NB4 (cell line): ENCODE data around the gene NDUFAF7.
A peak's percentile ranks its signal among the peaks of the same experiment; 100 is the strongest.

Experiments
- DNase-seq: peaks from one replicate; pipeline ENCODE4 v3.0.0; 2010; ENCODE audit warnings: low read depth
- H3K4me3 ChIP-seq: one replicate; pipeline ENCODE4 v1.5.1; 2011; ENCODE audit warnings: mild to moderate bottlenecking, low read depth, low read length, moderate library complexity
- MYC ChIP-seq: IDR thresholded peaks from 2 replicates; pipeline ENCODE4 v1.6.1; 2011; ENCODE audit warnings: low read depth, low read length
- POLR2A ChIP-seq: IDR thresholded peaks from 2 replicates; pipeline ENCODE4 v1.6.1; 2011; ENCODE audit warnings: mild to moderate bottlenecking; ENCODE audit not compliant: insufficient read length; ENCODE audit errors: extremely low read depth
- TF ChIP-seq, protein P1 (sequence below): IDR thresholded peaks from 2 replicates; pipeline ENCODE4 v1.6.1; 2011; ENCODE audit warnings: low read depth, low read length
- TF ChIP-seq, protein P2 (sequence below): IDR thresholded peaks from one replicate; pipeline ENCODE4 v1.5.1; 2012; ENCODE audit warnings: low read depth, low read length

NDUFAF7 gene, protein sequence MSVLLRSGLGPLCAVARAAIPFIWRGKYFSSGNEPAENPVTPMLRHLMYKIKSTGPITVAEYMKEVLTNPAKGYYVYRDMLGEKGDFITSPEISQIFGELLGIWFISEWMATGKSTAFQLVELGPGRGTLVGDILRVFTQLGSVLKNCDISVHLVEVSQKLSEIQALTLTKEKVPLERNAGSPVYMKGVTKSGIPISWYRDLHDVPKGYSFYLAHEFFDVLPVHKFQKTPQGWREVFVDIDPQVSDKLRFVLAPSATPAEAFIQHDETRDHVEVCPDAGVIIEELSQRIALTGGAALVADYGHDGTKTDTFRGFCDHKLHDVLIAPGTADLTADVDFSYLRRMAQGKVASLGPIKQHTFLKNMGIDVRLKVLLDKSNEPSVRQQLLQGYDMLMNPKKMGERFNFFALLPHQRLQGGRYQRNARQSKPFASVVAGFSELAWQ

DNA sequence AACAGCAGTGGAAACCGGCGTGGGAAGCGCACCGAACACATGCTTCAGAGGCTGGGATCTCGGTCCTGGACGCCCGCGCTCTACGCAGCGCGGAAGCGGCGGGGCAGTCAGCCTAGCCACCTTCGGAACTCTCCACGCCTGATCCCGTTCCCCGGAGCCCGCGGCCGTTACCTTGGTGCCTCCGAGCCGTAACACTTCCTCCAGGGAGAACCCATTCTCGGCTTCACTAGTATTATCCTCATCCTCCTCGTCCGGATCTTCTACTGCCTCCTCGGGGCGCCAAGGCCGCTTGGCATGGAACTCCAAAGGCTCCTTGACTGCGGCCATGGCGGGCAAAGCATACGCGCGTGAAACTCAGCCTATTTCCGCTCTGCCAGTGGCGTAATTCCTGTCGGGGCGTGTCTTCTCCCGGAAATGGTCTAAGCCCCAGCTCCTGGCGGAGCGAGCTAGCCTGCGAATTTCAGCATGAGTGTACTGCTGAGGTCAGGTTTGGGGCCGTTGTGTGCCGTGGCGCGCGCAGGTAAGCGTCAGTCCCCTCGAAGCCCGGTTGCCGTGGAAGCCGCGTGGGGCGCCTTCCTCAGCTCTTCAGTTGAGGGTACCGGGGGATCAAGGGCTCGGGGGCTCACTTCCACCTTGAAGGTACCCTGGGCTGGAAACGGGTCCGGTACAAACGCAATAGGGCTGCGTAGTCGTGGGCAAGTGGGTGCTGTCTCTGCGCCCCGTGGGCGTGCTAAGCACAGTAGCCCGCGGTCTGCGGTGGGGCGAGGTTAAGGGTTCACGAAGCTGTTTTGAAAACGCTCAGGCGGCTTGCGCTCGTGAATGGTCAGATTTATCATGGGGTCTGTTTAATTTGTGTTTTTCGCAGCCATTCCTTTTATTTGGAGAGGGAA, at the start of gene NDUFAF7, which contains the start of gene CEBPZ:
NDUFAF7 (plus strand) TSS at position 418 of the 890 bp plus-strand sequence; CDS start at position 466, 48 bp downstream.
CEBPZ (minus strand) TSS at position 356 of the 890 bp plus-strand sequence; CDS start at position 327, 29 bp downstream.
- DNase-seq = peak; percentile 96
- H3K4me3 ChIP-seq = peak within 1 kb of the TSS; percentile 100
- peak; percentile 94 for TF ChIP-seq POLR2A
- TF ChIP-seq, protein P1, sequence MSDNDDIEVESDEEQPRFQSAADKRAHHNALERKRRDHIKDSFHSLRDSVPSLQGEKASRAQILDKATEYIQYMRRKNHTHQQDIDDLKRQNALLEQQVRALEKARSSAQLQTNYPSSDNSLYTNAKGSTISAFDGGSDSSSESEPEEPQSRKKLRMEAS = peak; percentile 22; the same call in 1 of the 2 replicates
- TF ChIP-seq, protein P2, sequence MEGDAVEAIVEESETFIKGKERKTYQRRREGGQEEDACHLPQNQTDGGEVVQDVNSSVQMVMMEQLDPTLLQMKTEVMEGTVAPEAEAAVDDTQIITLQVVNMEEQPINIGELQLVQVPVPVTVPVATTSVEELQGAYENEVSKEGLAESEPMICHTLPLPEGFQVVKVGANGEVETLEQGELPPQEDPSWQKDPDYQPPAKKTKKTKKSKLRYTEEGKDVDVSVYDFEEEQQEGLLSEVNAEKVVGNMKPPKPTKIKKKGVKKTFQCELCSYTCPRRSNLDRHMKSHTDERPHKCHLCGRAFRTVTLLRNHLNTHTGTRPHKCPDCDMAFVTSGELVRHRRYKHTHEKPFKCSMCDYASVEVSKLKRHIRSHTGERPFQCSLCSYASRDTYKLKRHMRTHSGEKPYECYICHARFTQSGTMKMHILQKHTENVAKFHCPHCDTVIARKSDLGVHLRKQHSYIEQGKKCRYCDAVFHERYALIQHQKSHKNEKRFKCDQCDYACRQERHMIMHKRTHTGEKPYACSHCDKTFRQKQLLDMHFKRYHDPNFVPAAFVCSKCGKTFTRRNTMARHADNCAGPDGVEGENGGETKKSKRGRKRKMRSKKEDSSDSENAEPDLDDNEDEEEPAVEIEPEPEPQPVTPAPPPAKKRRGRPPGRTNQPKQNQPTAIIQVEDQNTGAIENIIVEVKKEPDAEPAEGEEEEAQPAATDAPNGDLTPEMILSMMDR = no peak
- peak; percentile 84 for TF ChIP-seq MYC

DNA sequence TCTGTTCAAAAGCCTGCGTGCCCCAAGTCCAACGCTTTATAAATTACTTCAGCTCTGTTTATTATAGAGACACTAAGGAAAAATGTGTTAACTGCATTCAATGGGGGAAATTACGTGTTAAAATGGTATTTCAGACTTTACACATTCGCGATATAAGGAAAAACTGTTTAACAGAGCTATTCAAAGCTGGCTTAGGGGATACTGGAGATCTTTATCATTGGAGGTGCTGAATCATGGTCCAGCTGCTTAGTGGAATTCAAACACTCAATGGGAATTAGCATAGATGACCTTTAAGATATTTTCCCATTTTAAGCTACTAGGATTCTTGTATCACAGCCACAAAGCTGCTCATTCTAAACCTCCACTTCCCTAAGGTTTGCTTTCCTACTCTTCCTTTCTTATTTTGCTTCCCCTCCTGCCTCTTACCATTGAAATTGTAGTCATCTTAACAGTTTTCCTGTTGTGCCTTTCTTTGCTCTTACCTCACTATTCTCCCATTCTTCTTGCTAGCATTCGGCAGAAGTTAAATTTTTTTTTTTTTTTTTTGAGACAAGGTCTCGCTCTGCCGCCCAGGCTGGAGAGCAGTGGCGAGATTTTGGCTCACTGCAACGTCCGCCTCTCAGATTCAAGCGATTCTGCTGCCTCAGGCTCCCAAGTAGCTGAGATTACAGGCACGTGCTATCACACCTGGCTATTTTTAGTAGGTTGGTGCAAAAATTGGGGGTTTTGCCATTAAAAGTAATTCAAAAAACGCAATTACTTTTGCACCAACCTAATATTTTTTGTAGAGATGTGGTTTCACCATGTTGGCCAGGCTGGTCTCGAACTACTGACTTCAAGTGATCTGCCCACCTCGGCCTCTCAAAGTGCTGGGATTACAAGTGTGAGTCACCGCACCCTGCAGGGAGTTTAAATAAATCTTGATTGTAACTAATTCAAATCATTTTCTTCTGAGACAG, 49.5 kb upstream of the NDUFAF7 start:
- no peak overlapping the region for H3K4me3 ChIP-seq
- TF ChIP-seq MYC = no peak
- TF ChIP-seq, protein P2 = no peak
- no peak for TF ChIP-seq POLR2A
- no peak for DNase-seq

DNA sequence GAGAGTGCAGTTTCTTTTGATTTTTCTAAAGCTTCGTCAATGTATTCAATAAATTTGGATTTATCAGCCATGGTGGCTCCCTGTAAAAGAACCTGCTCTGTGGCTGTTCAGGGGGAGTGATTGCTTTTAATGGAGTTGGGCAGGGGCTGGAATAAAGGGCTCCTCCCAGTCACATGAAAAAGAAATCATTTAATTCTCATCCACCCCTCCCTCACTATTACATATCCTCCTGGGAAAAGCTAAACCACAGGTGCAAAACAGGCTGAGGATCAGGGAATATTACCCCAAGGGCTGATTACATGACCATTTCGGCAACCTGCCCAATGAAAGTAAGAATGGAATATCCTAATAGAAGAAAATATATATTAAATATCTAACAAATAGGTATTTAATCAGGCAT, 42.9 kb upstream of the NDUFAF7 start, which contains the start of gene SULT6B1:
SULT6B1 (minus strand) TSS at position 101 of the 400 bp plus-strand sequence; CDS start at position 71, 30 bp downstream.
- H3K4me3 ChIP-seq = no peak within 1 kb of the TSS
- no peak for DNase-seq
- TF ChIP-seq POLR2A (no peak), MYC (no peak)
- TF ChIP-seq, protein P2 = no peak
- TF ChIP-seq, protein P1 = no peak

DNA sequence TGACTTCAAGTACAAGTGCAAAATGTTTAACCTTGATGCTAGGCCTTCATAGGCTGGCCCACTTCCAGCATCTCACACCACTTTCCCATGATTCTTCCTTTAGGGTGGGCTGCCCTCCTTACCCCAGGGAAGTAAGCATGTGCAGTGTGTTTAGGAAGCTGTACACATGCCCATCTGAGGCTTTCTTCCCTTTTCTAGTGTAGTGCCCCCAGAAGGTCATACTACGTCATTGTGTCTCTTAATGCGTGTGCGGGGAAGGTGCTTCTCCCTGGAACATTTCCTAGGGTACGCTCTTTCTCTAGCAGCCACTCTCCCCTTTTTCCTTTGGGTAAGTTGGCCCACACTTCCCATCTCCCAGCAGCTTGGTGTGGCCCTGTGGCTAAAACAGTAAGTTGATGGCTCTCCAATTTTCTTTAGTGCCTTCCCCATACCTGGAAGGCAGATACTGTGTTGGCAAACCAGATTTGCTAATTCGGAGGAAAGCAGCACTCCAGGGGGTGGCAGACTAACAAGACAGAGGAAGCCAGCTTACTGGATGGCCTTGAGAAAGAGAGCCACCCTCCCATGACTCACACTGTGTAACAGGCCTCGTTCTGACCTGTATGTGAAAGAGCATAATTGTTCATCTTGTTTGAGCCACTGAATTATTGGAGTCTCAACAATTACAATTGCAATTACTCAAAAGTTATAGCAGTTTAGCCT, 41.9 kb upstream of the NDUFAF7 start:
- TF ChIP-seq, protein P1 = peak; percentile 52; the same call in 1 of the 2 replicates
- TF ChIP-seq, protein P2 = peak; percentile 10
- TF ChIP-seq MYC (peak; percentile 34; the same call in 1 of the 2 replicates), POLR2A (no peak)
- DNase-seq = peak; percentile 98
- H3K4me3 ChIP-seq = peak overlapping the region; percentile 41

DNA sequence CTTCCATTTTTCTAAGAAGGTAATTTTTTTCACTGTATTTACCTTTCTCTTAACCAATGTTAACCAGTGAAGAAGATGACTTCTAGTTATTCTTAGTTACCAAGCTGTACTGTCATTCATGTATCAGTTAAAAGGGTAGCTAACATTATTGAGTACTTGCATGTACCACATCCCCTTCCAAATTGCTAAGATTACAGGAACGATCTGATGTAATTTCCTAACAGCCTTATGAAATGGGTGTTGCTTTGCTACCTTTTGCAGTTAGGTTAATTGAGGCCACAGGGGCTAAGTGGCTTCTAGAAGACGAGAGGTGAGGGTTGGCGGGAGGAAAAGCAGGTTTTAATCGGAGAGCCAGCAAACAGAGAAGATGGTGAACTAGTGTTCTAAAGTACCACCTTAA, 41.2 kb upstream of the NDUFAF7 start:
- TF ChIP-seq POLR2A (no peak), MYC (peak; percentile 55; the same call in 1 of the 2 replicates)
- TF ChIP-seq, protein P1 = peak; percentile 26; the same call in 1 of the 2 replicates
- TF ChIP-seq, protein P2 = no peak
- DNase-seq = peak; percentile 90
- H3K4me3 ChIP-seq = peak overlapping the region; percentile 41
